Stimulated activated CD8-positive, alpha-beta memory T cell treated with anti-CD3 and anti-CD28 coated beads, Interleukin-12 subunit alpha, Interleukin-12 subunit beta, amount 100 ng/mL, for 24 hours (primary cell): ENCODE results near the gene EXOC7.

ENCODE experiments used
- DNase-seq: peaks from one replicate; pipeline ENCODE4 v3.0.0-alpha.2; 2020; ENCODE audit errors: extremely low read depth

Gene EXOC7

DNA sequence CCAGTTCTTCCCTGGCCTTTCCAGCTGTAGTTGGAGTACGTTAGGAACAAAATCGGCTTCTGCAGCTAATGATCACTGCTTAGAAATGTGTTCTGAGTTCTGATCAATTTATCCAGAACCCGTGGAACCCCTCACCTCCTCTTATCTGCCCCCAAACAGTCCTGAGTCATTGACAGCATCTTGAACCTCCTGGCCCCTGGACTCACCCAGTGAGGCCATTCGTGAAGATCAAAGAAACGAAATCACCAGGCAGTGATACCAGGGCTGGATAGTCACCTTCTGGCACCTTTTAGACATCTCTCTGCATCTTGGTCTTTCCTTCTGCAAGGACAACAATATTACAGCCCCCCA lies 17.0 kb upstream of the EXOC7 start:
- DNase-seq, result no peak

DNA sequence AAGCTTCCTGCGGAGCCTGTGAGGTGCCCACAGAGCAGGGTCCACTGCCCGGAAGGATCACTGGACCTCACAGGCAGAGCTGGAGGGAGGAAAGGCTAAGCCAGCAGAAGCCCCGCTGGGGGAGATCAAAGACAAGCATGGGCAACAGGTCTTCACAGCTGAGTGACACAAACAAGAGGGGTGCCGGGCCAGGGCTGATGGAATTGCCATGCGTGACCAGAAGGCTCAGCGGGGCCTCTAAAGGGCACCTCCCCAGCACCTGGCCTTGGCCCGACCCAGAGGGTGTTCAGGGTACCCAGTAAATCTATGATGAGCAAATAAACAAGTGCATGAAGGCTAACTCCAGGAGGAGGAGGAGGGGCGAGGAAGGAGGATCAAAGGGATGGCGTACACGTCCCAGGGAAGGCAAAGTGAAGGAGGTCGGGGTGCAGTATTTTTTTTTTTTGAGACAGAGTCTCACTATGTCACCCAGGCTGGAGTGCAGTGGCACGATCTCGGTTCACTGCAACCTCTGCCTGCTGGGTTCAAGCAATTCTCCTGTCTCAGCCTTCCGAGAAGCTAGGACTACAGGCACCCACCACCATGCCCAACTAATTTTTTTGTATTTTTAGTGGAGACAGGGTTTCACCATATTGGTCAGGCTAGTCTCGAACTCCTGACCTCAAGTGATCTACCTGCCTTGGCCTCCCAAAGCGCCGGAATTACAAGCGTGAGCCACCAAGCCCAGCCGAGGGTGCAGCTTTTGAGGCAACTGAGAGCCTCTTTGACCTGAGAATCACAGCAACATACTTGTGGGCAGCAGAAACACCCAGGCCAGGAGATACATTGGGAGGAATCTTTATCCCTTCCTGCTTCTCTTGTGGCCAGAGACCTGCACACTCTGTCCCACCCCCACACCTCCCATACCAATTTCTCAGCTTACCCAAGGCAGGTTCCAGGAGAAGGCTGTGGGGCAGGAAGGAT lies 16.1 kb upstream of the EXOC7 start:
- no peak for DNase-seq

DNA sequence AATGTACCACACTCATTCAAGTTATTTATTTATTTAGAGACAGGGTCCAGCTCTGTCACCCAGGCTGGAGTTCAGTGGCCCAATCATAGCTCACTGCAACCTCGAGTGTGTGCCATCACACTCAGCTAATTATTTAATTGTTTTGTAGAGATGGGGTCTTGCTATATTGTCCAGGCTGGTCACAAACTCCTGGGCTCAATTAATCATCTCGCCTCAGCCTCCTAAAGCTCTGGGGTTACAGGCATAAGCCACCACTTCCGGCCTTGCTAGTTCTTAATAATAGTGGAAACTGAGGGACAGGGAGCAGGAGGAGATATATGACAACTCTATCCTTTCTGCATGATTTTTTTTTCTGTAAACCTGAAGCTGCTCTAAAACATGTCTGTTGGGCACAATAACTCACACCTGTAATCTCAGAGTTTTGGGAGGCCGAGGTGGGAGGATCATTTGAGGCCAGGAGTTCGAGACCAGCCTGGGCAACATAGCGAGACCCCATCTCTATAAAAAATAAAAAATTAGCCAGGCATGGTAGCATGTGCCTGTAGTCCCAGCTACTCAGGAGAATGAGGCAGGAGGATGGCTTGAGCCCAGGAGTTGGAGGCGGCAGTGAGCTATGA lies 11.7 kb upstream of the EXOC7 start:
- no peak for DNase-seq

DNA sequence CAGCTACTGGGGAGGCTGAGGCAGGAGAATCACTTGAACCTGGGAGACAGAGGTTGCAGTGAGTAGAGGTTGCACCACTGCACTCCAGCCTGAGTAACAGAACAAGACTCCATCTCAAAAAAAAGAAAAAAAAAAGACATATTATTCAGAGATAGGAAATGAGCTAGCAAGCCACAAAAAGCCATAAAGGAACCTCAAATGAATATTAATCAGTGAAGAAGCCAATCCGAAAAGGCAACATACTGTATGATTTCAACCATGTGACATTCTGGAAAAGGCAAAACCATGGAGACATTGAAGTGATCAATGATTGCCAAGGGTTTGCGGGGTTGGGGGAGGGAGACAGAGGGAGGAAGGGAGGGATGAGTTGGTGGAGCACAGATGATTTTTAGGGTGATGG lies 8.4 kb upstream of the EXOC7 start:
- DNase-seq, result no peak

DNA sequence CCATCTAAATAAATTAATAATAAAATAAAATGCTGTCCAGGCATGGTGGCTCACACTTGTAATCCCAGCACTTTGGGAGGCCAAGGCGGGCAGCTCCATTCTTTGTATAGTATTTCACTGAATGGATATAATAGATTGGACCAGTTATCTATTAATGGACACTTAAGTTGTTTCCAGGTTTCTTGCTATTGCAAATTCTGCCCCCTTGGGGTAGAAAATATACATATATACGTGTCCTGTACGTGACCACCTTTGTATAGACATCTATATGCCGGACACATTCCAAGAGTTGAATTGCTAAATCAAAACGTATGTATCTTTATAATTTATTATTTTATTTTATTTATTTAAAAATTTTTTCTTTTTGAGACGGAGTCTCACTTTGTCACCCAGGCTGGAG lies 3.9 kb upstream of the EXOC7 start:
- no peak for DNase-seq

DNA sequence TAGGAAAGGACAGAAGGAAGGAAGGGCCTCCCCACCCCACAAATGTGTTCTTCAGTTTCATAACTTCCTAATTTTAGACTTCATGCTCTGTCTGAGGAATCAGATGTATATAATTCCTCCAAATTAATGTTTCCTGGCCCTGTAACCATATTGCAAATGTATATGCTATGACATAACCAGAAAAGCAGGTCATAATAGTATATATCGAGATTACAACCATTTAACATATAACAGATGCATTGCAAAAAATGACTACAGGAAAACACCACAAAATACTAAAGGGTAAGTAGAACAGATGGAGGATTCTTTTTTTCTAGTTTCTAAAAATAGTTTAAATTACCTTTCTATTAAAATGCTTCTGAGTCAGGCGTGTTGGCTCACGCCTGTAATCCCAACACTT lies 3.1 kb upstream of the EXOC7 start:
- DNase-seq, result no peak

DNA sequence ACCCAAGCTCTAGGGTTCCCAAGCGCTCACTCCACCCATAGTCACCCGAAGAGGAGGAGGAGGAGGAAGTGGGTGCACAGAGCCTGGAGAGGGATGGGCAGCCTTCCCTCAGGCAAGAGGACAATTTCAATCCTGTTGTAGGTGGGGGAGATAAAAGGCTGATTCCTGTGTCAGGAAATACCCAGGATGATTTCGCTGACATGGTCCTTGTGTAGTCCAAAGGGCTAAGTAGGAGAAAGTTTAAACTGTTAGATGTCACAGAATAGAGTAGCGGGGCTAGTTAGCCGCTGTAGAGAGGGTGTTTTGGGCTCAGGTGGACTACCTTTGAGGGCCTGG lies 1.3 kb upstream of the EXOC7 start:
- DNase-seq, result no peak

DNA sequence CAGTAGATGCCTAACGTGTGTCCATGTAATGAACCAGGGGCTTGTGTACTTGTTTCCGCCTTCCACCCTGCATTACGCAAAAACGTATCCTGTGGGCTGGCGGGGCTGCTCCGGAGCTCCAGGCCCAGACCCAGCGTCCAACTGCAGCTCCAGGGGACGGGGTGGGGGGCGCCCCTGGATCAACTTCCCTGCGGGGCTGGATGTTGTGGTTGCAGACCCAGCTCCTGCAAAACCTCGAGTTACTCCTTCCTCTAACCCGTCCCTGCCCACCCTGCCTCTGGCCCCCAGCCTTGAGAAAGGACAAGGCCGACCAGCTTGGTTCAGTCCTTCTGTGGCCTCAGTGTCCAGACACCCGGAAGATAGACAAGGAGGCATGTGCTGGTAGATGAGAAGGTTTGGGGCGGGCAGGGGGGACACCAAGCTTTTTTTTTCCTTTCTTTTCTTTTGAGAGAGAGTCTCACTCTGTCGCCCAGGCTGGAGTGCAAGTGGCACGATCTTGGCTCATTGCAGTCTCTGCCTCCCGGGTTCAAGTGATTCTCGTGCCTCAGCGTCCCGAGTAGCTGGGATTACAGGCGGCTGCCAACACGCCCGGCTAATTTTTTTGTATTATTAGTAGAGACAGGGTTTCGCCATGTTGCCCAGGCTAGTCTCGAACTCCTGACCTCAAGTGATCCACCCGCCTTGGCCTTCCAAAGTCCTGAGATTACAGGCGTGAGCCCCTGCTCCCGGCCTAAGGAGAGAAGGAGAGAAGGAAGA lies 731 bp upstream of the EXOC7 start:
- DNase-seq, result no peak

DNA sequence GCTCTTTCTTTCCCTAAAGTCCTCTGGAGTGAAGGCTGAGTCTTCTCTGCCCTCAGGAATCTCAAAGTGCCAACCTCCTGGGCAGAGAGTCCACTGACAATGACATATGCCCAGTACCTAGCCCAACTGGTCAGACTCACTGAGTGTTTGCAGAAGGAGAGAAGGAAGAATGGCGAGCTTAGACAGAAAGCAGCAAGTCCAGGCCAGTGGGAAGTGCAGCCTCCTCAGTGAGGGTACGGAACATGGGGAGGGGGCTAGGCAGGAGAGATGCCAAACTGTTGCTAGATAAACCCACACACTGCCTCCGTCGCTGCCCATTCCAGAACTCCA lies 678 bp downstream of the EXOC7 start:
- no peak for DNase-seq

DNA sequence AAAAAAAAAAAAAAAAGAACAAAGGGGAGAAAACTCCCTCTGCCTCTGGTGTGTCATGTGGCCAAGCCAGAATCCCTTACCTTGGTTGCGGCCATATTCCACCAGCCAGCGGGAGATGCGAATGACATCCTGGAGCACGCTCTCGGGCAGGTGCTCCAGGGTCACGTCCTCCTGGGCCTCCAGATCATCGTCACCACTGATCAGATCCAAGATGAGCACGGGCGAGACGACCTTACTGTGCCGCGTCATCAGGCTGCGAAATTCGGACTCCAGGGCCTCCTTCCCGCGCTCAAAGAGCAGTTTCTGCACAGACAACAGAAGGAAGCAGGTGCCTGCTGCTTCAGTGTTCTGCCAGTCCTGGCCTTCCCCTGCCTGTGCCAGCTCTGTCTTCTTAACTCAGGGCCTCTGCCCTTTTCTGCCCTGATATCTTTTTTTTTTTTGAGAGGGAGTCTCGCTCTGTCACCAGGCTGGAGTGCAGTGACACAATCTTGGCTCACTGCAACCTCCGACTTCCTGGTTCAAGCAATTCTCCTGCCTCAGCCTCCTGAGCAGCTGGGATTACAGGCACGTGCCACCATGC lies 5.8 kb downstream of the EXOC7 start:
- DNase-seq, result no peak

DNA sequence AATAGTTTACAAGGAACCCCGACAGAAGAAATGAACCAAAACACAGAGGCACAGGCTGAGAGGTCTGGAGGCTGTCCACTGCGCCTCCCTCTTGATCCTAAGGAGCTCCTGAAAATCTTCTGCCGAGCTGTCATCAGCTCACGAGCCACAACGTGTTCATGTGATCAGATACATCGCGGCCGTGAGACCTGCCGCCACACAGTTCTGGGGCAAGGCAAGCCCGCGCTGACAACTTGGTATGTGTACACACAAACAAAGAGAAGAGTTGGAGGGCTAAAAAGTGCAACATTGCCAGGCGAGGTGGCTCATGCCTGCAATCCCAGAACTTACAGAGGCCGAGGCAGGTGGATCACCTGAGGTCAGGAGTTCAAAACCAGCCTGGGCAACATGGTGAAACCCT lies 7.6 kb downstream of the EXOC7 start:
- no peak for DNase-seq

DNA sequence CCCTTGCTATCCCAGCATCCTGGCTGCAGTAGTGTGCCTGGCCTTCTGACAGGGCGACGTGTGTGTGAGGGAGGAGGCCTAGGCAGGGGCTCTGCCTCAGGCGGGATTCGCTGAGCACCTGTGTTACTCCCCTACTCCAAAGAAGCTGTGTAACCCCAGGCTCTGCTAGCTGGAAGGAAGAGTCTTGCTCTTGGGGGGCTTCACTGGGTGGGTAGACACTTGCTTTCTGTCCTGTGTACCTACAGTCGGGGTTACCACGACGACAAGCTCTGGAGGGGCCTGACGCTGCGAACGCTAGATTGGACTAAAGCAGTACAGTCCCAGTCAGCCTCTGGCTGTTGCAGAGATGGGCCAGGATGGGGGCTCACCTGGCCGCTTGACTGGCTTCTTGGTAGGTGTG lies 9.5 kb downstream of the EXOC7 start:
- DNase-seq, result no peak

DNA sequence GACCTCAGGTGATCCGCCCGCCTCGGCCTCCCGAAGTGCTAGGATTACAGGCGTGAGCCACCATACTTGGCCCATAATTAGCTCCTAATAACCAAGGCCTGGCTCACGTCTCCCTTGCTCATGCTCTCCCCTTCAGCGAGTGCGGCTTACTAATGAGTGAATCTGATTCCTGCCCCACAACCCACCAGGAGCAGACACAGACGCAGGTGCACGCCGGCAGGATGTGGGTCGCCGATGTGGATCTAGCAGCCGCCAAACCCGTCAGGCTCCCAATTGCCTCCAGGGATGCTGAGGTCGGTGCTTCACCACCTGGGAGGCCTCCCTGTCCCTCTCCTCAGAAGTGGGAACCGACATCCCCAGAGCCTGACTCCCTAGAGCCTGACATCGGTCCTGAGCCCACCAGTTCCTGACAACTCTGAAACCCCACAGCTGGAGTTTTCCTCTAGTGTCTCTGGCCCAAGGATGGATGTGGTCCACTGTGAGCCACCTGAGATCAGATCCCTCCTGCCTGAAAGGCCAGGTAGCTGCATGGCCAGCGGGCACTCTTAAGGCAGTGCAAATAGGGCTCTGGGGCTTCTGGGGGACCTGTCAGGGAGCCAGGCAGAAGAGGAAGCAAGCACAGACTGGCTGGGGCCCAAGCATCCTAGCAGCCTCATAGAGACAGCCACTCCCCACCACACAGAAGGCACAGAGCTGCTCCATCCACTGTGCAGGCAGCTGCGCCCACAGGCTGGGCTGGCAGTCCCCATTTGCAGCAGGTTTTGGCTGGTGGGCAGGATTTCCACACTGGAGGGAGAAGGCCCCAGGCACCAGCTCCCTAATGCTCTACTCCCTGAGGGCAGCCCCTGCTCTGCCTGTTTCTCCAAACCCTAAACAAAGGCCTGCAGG lies 10.8 kb downstream of the EXOC7 start:
- no peak for DNase-seq

DNA sequence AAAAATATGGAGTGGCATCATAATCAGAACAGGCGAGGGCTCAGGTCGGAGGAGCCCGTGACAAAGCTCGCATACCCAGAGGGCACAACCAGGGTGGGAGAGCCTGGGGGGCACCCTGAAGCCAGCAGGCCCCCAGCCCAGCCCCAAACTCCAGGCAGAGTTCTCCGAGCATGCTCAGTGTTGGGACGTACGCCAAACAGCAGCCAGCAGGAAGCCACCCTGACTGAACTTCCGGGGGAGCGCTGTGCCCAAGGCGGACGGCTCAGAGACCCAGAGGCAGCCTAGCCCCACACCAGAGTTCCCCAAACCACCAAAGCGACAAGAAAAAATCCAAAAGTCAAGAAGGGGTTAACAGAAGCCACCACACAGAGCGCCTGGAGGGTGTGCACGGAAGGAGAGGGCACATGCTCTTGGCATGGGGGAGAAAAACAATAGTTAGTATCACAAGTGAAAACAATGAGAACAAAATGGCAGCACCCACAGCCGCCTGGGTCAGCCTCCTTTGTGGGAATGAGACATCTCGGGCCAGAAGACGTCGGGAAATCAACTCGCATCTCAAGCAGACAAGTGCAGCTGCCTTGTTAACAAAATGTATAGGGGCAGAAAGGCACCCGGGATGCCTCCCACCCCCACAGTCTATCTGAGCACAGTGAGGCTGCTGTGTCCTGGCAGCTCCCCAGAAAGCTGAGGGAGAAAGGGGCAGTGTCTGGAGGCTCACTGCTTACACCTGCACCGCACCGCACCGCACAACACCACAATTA lies 11.9 kb downstream of the EXOC7 start:
- DNase-seq, result no peak

DNA sequence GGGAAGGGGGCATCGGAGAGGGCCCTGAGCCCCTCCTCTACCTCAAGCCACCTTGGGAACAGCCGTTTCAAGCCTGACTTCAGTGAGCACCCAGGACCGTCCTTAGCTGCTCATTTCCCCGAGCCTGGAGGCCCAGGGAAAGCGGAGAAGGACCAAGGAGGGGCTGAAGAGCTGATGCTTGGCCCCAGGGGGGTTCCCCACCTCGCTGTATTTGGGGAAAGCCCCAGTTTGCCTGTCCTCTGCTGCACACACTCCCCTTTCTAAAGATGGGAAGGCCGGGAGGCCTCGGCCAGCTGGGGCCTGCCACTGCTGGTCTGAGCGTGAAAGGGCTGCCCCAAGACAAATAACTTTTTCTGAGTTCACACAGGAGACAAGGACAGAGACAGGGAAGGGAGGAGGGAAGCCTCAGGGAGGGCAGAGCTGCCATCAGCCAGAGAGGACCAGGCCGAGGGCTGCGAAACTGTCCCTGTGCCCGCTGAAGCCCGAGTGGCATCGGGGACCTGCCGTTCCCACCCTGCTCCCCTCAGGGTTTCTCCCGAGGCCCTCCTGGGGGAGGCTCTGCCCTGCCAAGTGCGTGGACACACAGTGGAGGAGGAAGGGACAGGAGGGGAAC lies 13.0 kb downstream of the EXOC7 start:
- no peak for DNase-seq

DNA sequence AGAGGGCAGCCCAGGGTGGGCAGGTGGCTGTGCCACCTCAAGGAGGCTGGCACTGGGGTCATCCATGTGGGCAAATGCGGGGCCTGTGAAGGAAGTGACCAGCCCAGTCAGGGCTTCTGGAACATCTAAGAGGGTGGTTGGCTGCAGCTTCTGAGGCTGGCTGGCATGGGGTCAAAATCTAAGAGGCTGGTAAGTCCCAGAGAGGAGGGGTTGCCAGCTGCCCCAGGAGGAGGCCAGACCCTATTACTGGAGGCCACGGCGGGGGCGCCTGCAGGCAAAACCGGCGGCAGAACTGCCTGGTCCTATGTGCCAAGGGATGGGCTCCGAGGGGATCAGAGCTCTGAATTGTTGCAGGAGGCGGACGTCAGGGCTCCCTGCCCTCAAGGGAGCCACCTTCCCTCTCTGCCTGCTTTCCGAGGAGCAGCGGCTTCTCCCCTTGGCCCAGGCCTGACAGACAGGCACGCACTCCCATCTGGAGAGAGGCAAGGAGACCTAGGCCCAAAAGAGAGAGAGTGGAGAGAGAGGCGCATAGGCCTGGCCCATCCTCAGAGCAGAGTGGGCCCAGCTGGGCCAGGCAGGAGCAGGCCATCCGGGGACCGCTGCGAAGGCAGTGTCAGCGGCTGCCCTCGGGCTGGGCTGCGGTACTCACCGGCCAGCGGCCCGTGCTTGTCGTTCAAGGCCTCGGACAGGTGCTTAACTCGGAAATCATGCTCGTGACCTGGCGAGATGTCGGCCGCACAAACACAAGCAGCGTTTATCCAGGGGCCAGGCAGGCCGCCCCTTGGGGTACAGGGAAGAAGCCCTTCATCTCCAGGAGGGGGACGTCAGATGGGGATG lies 13.7 kb downstream of the EXOC7 start:
- DNase-seq, result no peak

DNA sequence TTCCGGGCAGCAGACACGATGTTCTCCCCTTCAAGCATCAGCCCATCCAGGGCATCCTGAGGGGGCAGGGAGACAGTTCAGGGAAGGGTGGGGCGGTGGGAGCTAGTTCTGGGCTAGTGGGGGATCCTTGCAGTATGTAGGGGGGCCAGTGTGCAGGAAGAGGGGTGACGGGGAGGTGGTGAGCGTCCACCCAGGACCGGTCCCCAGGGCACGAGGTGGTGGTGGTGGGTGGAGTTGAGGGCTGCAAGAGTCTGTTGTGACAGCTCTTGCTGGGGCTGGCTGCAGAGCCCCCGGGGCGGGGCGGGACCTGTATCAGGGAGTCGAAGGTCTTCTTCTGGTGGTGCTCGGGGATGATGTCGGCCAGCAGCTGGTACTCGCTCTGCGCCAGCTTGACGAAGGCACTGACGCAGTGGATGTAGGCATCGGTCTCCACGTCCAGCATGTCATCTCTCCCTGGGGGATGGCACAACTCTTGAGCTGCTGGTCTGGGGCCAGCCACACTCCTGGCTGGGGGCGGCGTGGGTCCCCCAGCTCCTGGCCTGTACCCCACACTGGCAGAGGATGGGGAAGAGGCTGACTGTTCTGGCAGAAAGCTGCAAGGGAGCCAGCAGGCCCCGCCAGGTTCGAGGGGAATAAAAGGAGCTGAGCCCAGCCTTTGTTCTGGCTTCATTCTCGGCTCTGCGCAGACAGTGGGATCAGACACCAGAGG lies 14.6 kb downstream of the EXOC7 start:
- DNase-seq, result no peak

DNA sequence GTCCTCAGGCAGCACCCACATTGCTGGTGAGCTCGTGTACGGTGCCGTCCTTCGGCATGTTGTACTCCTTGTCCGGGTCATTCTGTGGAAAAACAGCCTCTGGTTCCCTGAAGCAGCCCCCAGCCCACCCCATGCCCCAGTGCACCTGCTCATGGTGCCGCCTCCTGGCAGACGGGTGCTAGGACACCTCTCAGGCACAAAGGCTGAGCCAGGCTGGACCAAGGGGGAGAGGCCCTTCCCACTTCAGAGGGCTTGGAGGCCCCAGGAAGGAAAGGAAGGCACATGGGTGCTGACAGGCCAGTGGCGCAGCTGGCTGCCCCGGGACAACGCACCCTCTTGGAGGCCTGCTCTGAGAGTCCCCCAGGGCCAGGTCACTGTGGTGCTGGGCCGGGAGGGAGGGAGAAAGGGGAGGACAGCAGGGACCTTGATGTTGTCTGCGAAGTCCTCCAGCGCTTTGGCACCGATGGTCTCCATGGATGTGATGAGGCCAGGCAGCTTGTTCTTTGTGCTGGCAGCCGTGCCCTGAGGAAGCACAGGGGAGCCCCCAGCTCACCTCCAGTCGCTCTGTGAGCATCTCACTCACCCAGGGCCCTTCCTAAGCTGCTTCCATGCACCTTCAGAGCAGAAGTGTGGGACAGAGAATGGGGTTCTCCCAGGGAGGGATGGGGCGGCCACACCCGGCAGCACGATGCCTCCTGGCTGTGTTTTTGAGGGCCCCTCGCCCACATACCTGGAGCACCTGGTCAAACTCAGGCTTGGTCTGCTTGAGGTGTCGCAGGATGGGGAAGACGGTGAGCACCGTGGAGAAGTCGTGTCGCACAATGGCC lies 15.3 kb downstream of the EXOC7 start:
- DNase-seq, result no peak
